ENCODE results near the gene STX10.

- TF ChIP-seq CTCF (conservative IDR thresholded peaks at IDR 0.05 in 1 of 2, IDR thresholded peaks at IDR 0.05 in 1 of 2; ENCODE audit: low read depth in 1 of 2, low read length in 2 of 2) (no peak), EZH2 (IDR thresholded peaks at IDR 0.05; ENCODE audit: low read length, missing control alignments) (no peak)
Measured at GRCh38 chr19:13116282-13117175, 33.6 kb downstream of the STX10 start, which contains the start of gene TRMT1.

Data from fibroblast of lung (primary cell).